GM12878 (cell line): Measurements from ENCODE around the gene KCND2.

ENCODE experiments used
- GABPA ChIP-seq: IDR thresholded peaks from 2 replicates; pipeline ENCODE4 v1.6.1; 2014; ENCODE audit warnings: antibody characterized with exemption, low read depth, mild to moderate bottlenecking, inconsistent platforms
- POLR2AphosphoS5 ChIP-seq: IDR thresholded peaks from 2 replicates; pipeline ENCODE4 v1.6.1; 2011; ENCODE audit warnings: mild to moderate bottlenecking, low read length, inconsistent platforms
- RAD51 ChIP-seq: fragments of 450-650 bp; IDR thresholded peaks from 2 replicates; pipeline ENCODE4 v1.6.1; 2016; ENCODE audit warnings: moderate library complexity, mild to moderate bottlenecking, inconsistent platforms
- ZBTB33 ChIP-seq: fragments of 450-650 bp; IDR thresholded peaks from 2 replicates; pipeline ENCODE4 v1.6.1; 2017; ENCODE audit warnings: mild to moderate bottlenecking
- ZZZ3 ChIP-seq: IDR thresholded peaks from 2 replicates; pipeline ENCODE4 v1.6.1; 2011; ENCODE audit warnings: low read depth; ENCODE audit not compliant: control insufficient read depth, insufficient read length
- TF ChIP-seq, protein P1 (sequence below), 3 experiments: IDR thresholded peaks in 2 of 3; conservative IDR thresholded peaks in 1 of 3; 2 replicates each; pipeline ENCODE4 v1.5.1; 2011; ENCODE audit warnings: low read depth in 3 of 3, low read length in 3 of 3, mild to moderate bottlenecking in 3 of 3, control low read depth in 2 of 3, moderate library complexity in 2 of 3, inconsistent platforms in 1 of 3, mixed read lengths in 1 of 3; ENCODE audit not compliant: control insufficient read depth in 2 of 3, insufficient read depth in 1 of 3; ENCODE audit errors: extremely low read depth in 1 of 3
- TF ChIP-seq, protein P2 (sequence below): IDR thresholded peaks from 2 replicates; pipeline ENCODE4 v1.6.1; 2012; ENCODE audit warnings: low read depth, low read length, improper control_type of control experiment

- TF ChIP-seq, protein P1, sequence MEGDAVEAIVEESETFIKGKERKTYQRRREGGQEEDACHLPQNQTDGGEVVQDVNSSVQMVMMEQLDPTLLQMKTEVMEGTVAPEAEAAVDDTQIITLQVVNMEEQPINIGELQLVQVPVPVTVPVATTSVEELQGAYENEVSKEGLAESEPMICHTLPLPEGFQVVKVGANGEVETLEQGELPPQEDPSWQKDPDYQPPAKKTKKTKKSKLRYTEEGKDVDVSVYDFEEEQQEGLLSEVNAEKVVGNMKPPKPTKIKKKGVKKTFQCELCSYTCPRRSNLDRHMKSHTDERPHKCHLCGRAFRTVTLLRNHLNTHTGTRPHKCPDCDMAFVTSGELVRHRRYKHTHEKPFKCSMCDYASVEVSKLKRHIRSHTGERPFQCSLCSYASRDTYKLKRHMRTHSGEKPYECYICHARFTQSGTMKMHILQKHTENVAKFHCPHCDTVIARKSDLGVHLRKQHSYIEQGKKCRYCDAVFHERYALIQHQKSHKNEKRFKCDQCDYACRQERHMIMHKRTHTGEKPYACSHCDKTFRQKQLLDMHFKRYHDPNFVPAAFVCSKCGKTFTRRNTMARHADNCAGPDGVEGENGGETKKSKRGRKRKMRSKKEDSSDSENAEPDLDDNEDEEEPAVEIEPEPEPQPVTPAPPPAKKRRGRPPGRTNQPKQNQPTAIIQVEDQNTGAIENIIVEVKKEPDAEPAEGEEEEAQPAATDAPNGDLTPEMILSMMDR (IDR thresholded peaks at IDR 0.05 in 2 of 3, conservative IDR thresholded peaks at IDR 0.05 in 1 of 3; ENCODE audit: control insufficient read depth in 2 of 3, extremely low read depth in 1 of 3, insufficient read depth in 1 of 3, low read depth in 3 of 3, low read length in 3 of 3): no peak
- TF ChIP-seq POLR2AphosphoS5 (no peak), RAD51 (no peak), ZZZ3 (no peak), GABPA (no peak), ZBTB33 (no peak)
- TF ChIP-seq, protein P2, sequence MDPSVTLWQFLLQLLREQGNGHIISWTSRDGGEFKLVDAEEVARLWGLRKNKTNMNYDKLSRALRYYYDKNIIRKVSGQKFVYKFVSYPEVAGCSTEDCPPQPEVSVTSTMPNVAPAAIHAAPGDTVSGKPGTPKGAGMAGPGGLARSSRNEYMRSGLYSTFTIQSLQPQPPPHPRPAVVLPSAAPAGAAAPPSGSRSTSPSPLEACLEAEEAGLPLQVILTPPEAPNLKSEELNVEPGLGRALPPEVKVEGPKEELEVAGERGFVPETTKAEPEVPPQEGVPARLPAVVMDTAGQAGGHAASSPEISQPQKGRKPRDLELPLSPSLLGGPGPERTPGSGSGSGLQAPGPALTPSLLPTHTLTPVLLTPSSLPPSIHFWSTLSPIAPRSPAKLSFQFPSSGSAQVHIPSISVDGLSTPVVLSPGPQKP: no peak
Measured at GRCh38 chr7:120464104-120464503, 191.1 kb downstream of the KCND2 start.
